WTC11 (cell line): ENCODE data around the gene EPHA2. TPM values are rescaled to one million over a fixed set of nuclear protein-coding genes. Genes with fewer than 3 reads are reported as not detected.

ENCODE experiments used
- CREM ChIP-seq: sonication (generic); formaldehyde crosslinking; IDR thresholded peaks from 2 replicates; pipeline ENCODE4 v1.8.1; 2022; ENCODE audit warnings: mild to moderate bottlenecking, missing genetic modification reagents, moderate library complexity
- GTF2I ChIP-seq: fragments of 250-450 bp; sonication (Bioruptor Pico); conservative IDR thresholded peaks from 2 replicates; pipeline ENCODE4 v1.4.0; 2021; ENCODE audit warnings: mild to moderate bottlenecking
- MYBL2 ChIP-seq: sonication (generic); formaldehyde crosslinking; IDR thresholded peaks from 2 replicates; pipeline ENCODE4 v1.8.1; 2023; ENCODE audit warnings: mild to moderate bottlenecking, moderate library complexity, missing genetic modification reagents
- NFE2L1 ChIP-seq: sonication (generic); formaldehyde crosslinking; IDR thresholded peaks from 2 replicates; pipeline ENCODE4 v1.8.1; 2023; ENCODE audit warnings: missing genetic modification reagents
- NR1H2 ChIP-seq: sonication (generic); formaldehyde crosslinking; IDR thresholded peaks from 2 replicates; pipeline ENCODE4 v1.9.0; 2021; ENCODE audit warnings: mild to moderate bottlenecking, moderate library complexity, missing genetic modification reagents
- OVOL2 ChIP-seq: fragments of 250-450 bp; sonication (Bioruptor Pico); IDR thresholded peaks from 2 replicates; pipeline ENCODE4 v1.9.0; 2021; ENCODE audit warnings: mild to moderate bottlenecking, borderline replicate concordance
- TEAD1 ChIP-seq: sonication (generic); formaldehyde crosslinking; IDR thresholded peaks from 2 replicates; pipeline ENCODE4 v1.8.0; 2022; ENCODE audit warnings: mild to moderate bottlenecking, missing genetic modification reagents
- ZBTB21 ChIP-seq: sonication (generic); formaldehyde crosslinking; IDR thresholded peaks from 2 replicates; pipeline ENCODE4 v1.8.1; 2023; ENCODE audit warnings: mild to moderate bottlenecking, missing genetic modification reagents, borderline replicate concordance
- ZNF423 ChIP-seq: fragments of 250-450 bp; sonication (Bioruptor Pico); IDR thresholded peaks from 2 replicates; pipeline ENCODE4 v2.1.2; 2022; ENCODE audit warnings: mild to moderate bottlenecking, moderate library complexity
- total RNA-seq: library from RNA; stranded (reverse); gene quantifications from 3 replicates; pipeline ENCODE4 v1.2.3, GENCODE V29; 2021
- TF ChIP-seq, protein P1 (sequence below): sonication (generic); formaldehyde crosslinking; conservative IDR thresholded peaks from 2 replicates; pipeline ENCODE4 v1.8.1; 2023; ENCODE audit warnings: mild to moderate bottlenecking, low read depth, missing genetic modification reagents, moderate library complexity
- TF ChIP-seq, protein P2 (sequence below): sonication (generic); formaldehyde crosslinking; IDR thresholded peaks from 2 replicates; pipeline ENCODE4 v1.8.0; 2023; ENCODE audit warnings: missing genetic modification reagents, mild to moderate bottlenecking, borderline replicate concordance
- TF ChIP-seq, protein P3 (sequence below): sonication (generic); formaldehyde crosslinking; IDR thresholded peaks from 2 replicates; pipeline ENCODE4 v1.8.1; 2023; ENCODE audit warnings: mild to moderate bottlenecking, missing genetic modification reagents
- TF ChIP-seq, protein P4 (sequence below): sonication (generic); formaldehyde crosslinking; IDR thresholded peaks from 2 replicates; pipeline ENCODE4 v1.8.1; 2023; ENCODE audit warnings: mild to moderate bottlenecking, missing genetic modification reagents, moderate library complexity
- TF ChIP-seq, protein P5 (sequence below): fragments of 250-450 bp; sonication (Bioruptor Pico); IDR thresholded peaks from 2 replicates; pipeline ENCODE4 v1.9.0; 2021; ENCODE audit warnings: mild to moderate bottlenecking
- TF ChIP-seq, protein P6 (sequence below): sonication (generic); formaldehyde crosslinking; IDR thresholded peaks from 2 replicates; pipeline ENCODE4 v1.8.1; 2022; ENCODE audit warnings: mild to moderate bottlenecking, missing genetic modification reagents, moderate library complexity, borderline replicate concordance

EPHA2 gene
- total RNA-seq, 1 experiment from 2014 or later: 44.4 TPM

DNA sequence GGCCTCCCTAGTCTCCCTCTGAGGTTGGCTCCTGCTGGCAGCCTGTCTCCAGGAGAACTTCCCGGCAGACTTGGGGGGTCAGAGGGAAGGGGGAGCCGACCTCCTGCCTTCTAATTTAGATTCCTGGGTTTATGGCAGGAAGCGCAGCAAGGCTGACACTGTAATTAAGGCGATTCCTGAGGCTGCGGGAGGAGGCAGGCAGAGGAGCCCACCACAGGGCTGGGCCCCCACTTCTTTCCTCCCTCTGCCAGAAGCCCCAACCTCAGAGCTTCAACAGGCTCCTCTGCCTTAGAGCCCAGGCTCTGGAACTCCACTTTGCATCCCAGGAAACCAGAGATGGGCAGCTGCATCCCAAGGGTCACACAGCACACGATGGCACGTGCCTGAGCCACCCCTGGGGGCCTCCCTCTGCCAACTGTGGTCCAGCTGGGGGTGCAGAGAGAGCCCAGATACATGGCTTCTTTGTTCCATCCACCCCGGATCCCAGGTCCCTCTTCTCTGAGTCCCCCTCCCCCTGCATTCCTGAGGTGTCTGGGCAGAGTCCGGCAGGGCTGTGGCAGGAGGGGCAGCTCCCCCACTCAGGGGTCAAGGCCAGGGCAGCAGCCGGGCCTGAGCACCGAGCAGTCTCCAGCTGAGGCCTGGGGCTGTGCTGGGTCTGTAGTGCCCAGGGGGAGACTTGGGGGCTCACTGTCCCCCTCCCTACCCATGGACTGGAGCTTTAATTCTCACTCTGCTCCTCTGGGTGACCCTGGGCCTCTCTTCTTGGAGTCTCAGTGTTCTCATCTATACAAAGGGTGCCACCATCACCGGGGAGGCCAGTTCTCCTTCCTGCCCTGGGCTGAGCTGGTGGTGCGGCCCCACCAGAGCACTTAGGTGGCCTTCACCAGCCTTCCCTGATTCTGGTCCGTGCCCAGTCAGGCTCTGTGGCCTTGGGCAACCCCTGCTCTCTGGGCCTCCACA is 43.0 kb downstream of the EPHA2 start (continued):
- TF ChIP-seq, protein P1, sequence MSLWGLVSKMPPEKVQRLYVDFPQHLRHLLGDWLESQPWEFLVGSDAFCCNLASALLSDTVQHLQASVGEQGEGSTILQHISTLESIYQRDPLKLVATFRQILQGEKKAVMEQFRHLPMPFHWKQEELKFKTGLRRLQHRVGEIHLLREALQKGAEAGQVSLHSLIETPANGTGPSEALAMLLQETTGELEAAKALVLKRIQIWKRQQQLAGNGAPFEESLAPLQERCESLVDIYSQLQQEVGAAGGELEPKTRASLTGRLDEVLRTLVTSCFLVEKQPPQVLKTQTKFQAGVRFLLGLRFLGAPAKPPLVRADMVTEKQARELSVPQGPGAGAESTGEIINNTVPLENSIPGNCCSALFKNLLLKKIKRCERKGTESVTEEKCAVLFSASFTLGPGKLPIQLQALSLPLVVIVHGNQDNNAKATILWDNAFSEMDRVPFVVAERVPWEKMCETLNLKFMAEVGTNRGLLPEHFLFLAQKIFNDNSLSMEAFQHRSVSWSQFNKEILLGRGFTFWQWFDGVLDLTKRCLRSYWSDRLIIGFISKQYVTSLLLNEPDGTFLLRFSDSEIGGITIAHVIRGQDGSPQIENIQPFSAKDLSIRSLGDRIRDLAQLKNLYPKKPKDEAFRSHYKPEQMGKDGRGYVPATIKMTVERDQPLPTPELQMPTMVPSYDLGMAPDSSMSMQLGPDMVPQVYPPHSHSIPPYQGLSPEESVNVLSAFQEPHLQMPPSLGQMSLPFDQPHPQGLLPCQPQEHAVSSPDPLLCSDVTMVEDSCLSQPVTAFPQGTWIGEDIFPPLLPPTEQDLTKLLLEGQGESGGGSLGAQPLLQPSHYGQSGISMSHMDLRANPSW (CRISPR knock-in tag): no peak
- no peak for TF ChIP-seq MYBL2 (CRISPR knock-in tag)
- peak; percentile 57; the same call in 1 of the 2 replicates for TF ChIP-seq ZNF423
- TF ChIP-seq, protein P2, sequence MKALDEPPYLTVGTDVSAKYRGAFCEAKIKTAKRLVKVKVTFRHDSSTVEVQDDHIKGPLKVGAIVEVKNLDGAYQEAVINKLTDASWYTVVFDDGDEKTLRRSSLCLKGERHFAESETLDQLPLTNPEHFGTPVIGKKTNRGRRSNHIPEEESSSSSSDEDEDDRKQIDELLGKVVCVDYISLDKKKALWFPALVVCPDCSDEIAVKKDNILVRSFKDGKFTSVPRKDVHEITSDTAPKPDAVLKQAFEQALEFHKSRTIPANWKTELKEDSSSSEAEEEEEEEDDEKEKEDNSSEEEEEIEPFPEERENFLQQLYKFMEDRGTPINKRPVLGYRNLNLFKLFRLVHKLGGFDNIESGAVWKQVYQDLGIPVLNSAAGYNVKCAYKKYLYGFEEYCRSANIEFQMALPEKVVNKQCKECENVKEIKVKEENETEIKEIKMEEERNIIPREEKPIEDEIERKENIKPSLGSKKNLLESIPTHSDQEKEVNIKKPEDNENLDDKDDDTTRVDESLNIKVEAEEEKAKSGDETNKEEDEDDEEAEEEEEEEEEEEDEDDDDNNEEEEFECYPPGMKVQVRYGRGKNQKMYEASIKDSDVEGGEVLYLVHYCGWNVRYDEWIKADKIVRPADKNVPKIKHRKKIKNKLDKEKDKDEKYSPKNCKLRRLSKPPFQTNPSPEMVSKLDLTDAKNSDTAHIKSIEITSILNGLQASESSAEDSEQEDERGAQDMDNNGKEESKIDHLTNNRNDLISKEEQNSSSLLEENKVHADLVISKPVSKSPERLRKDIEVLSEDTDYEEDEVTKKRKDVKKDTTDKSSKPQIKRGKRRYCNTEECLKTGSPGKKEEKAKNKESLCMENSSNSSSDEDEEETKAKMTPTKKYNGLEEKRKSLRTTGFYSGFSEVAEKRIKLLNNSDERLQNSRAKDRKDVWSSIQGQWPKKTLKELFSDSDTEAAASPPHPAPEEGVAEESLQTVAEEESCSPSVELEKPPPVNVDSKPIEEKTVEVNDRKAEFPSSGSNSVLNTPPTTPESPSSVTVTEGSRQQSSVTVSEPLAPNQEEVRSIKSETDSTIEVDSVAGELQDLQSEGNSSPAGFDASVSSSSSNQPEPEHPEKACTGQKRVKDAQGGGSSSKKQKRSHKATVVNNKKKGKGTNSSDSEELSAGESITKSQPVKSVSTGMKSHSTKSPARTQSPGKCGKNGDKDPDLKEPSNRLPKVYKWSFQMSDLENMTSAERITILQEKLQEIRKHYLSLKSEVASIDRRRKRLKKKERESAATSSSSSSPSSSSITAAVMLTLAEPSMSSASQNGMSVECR (CRISPR knock-in tag): no peak
- no peak for TF ChIP-seq ZBTB21 (CRISPR knock-in tag)
- TF ChIP-seq CREM (CRISPR knock-in tag): no peak
- no peak for TF ChIP-seq NFE2L1 (CRISPR knock-in tag)
- TF ChIP-seq, protein P3, sequence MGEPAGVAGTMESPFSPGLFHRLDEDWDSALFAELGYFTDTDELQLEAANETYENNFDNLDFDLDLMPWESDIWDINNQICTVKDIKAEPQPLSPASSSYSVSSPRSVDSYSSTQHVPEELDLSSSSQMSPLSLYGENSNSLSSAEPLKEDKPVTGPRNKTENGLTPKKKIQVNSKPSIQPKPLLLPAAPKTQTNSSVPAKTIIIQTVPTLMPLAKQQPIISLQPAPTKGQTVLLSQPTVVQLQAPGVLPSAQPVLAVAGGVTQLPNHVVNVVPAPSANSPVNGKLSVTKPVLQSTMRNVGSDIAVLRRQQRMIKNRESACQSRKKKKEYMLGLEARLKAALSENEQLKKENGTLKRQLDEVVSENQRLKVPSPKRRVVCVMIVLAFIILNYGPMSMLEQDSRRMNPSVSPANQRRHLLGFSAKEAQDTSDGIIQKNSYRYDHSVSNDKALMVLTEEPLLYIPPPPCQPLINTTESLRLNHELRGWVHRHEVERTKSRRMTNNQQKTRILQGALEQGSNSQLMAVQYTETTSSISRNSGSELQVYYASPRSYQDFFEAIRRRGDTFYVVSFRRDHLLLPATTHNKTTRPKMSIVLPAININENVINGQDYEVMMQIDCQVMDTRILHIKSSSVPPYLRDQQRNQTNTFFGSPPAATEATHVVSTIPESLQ: no peak
- TF ChIP-seq, protein P4, sequence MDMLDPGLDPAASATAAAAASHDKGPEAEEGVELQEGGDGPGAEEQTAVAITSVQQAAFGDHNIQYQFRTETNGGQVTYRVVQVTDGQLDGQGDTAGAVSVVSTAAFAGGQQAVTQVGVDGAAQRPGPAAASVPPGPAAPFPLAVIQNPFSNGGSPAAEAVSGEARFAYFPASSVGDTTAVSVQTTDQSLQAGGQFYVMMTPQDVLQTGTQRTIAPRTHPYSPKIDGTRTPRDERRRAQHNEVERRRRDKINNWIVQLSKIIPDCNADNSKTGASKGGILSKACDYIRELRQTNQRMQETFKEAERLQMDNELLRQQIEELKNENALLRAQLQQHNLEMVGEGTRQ (CRISPR knock-in tag): no peak
- TF ChIP-seq, protein P5, sequence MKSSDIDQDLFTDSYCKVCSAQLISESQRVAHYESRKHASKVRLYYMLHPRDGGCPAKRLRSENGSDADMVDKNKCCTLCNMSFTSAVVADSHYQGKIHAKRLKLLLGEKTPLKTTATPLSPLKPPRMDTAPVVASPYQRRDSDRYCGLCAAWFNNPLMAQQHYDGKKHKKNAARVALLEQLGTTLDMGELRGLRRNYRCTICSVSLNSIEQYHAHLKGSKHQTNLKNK: no peak
- no peak for TF ChIP-seq OVOL2
- TF ChIP-seq, protein P6, sequence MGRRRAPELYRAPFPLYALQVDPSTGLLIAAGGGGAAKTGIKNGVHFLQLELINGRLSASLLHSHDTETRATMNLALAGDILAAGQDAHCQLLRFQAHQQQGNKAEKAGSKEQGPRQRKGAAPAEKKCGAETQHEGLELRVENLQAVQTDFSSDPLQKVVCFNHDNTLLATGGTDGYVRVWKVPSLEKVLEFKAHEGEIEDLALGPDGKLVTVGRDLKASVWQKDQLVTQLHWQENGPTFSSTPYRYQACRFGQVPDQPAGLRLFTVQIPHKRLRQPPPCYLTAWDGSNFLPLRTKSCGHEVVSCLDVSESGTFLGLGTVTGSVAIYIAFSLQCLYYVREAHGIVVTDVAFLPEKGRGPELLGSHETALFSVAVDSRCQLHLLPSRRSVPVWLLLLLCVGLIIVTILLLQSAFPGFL (CRISPR knock-in tag): no peak
- TF ChIP-seq GTF2I: 0 out of 2 replicates have a peak, but pooled peaks have one; percentile 8
- peak; percentile 65; the same call in 1 of the 2 replicates for TF ChIP-seq TEAD1 (CRISPR knock-in tag)
- no peak for TF ChIP-seq NR1H2 (CRISPR knock-in tag)
